Occipital lobe (tissue), 2 donors: ENCODE results near the gene DYRK3. TPM values are rescaled to one million over a fixed set of nuclear protein-coding genes. Genes with fewer than 3 reads are reported as not detected.

Source experiments
- DNase-seq: peaks from one replicate; lab custom pipeline; 2025; lab: John Stamatoyannopoulos, UW
- total RNA-seq: library from RNA; depleted of rRNA; stranded (reverse); fragments of >200 nt; gene quantifications from one replicate; pipeline ENCODE4 v1.2.3, GENCODE V29; 2014

DYRK3 gene
- total RNA-seq, 1 donor from 2014 or later, result 18.2 TPM

GRCh38 chr1:206661161-206661820 lies 26.0 kb downstream of the DYRK3 start:
- no peak for DNase-seq

DNA sequence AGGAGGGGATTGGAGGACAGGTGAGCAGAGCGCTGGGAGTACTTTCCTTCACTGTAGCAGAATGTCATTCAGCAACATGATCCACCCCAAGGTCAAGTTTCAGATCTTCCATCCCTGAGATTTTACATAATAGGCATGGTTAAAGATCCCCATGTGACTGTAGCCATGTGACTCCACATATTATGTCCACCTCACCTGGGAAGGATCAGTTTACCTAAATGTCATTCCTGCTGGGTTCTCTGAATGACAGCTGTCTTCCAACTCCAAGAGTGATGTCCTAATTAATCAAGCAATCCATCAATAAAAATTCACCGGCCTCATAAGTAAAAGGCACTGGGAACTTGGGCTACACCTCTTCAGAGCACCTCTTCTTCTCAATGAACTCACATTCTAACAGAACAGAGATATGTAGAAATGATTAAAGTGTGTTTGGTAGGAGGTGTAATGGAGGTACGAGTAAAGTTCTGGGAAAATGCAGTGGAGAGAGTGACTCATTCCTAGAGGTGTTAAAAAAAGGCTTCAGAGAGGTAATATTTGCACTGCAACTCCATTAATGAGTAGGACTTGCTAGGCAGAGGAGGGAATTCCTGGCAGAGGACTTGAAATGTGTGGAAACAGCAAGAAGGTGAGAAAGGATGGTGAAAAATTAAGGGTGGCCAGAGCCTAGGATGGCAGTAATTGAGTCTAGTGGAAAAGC lies 27.2 kb downstream of the DYRK3 start:
- DNase-seq, result no peak

- DNase-seq, result no peak
Observed at GRCh38 chr1:206663362-206663761, 28.0 kb downstream of the DYRK3 start.

GRCh38 chr1:206663832-206664652 lies 28.7 kb downstream of the DYRK3 start:
- DNase-seq, result no peak

GRCh38 chr1:206664740-206665139 lies 29.4 kb downstream of the DYRK3 start:
- no peak for DNase-seq

GRCh38 chr1:206666031-206666561 lies 30.8 kb downstream of the DYRK3 start:
- no peak for DNase-seq

DNA sequence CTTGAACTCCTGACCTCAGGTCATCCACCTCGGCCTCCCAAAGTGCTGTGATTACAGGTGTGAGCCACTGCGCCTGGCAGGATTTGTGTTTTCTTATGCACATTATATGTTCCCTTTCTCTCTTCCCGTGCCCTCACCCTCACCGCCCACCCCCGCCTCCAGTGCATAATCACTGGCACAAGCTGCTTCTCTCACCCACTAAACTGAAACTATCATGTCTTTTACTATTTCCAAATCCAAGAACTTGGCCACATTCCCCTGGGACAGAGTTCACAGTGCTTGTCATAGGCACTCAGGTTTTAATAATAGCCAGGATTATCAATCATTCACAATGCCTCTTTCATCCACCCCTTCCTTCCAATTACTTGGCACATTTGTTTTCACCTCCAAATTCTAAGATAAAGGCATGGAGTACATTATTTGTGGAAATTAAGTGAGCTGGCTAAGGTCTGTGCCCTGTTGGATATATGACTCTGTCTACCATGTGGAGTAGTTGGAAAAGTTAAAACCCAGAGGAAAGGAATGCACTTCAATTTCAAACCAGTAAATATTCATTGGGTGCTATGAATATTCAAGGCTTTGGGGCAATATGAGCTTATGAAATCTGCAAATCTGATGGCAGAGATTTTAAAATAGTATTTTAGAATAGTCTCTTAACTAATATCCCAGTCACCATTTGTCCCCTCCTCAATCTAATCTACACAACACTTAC lies 31.8 kb downstream of the DYRK3 start:
- DNase-seq, result no peak

DNA sequence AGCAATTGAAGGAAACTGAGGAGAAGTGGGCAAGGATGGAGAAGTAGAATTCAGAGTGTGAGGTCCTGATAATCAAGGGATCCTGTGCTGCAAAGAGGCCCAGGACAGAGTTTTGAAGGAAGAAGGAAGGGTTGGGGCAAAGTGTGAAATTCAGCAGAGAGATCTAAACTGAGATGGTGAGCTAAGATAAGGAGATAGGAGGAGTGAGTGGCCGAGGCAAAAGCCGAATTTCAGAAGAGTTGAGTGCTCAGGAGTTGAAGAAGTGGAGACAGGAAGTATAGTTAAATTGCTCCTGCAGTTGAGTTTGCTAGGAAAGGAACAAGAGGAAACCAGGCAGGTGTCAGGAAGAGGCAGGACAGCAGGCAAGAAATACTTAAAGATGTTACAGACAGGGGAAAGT lies 33.0 kb downstream of the DYRK3 start:
- no peak for DNase-seq

- DNase-seq, result no peak
Observed at GRCh38 chr1:206668874-206669410, 33.6 kb downstream of the DYRK3 start.

DNA sequence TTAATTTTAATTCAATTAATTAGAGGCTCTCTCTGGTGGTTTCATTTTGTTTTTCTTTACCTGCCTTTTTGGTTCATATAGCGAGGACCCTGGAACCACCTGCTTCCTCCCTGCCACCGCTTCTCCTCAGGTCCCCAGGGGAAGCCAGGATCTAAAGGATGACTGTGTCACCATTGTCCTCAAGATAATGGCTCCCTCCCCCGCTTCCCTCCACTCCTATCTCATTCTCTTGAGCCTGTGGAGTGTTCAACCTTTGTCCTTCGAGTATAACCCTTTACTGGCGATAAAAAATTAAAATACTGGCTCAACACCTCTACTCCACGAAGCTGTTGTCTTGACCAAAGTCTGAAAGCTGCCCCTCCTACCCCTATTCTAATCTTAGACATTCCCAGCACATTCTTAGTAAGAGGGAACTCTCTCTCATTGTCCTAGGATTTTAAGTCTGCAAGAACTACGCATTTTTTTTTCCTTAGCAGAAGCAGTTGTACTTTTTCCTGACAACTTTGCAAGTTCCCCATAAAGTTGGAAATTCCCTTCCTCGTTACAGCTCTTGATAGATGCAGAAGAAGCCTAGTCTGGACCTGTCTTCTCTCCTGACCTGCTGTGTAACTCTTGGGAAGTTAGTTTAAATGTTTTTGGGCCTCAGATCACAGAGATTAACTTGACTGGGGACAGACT lies 36.8 kb downstream of the DYRK3 start:
- DNase-seq, result no peak

GRCh38 chr1:206672844-206673758 lies 37.8 kb downstream of the DYRK3 start:
- DNase-seq, result no peak

GRCh38 chr1:206674236-206674635 lies 38.9 kb downstream of the DYRK3 start:
- DNase-seq, result no peak

DNA sequence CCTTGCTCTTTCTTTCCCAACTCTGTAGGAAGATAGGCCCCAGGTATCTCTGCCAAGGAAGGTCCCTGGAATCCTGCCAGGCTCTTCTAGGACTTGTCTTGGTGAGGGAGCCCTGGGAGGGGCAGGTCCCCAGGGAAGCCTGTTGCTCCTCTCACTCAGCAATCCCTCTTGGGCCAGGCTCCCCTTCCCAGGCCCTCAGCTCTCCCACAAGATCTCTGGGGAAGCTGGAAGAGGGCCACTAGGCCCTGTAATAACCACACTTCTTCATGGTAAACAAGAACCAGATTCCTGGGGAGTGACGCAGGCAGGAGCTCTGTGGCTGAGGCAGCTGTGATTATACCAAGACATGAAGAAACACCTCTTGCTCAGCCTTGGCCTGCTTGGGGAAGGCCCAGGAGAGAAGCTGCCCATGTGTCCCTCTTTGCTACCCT lies 39.4 kb downstream of the DYRK3 start:
- no peak for DNase-seq

GRCh38 chr1:206676499-206676898 lies 41.2 kb downstream of the DYRK3 start:
- DNase-seq, result no peak

- no peak for DNase-seq
Observed at GRCh38 chr1:206678490-206678889, 43.2 kb downstream of the DYRK3 start.

DNA sequence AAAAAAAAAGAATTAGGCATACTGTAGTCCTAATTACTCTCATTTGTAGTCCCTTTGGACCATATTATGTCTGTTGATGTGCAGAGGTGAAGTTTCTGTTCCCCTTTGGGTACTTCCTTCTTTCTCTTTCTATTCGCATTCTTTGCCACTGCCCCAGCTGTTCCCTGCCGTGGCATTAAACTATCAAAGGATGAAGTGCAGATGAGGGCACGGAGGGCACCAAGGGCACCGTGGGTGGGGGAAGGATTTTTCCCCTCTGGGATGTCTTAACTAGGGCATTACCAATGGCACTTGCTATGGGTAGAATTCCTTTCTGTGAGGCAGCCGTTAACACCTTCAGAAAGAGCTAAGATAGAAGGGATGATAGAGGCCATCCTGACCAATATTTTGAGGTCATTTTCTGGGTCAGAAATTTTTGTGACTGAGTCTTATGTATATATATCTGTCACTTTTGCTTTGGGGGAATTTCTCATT lies 44.4 kb downstream of the DYRK3 start:
- no peak for DNase-seq

GRCh38 chr1:206680279-206680678 lies 44.9 kb downstream of the DYRK3 start:
- DNase-seq, result no peak

DNA sequence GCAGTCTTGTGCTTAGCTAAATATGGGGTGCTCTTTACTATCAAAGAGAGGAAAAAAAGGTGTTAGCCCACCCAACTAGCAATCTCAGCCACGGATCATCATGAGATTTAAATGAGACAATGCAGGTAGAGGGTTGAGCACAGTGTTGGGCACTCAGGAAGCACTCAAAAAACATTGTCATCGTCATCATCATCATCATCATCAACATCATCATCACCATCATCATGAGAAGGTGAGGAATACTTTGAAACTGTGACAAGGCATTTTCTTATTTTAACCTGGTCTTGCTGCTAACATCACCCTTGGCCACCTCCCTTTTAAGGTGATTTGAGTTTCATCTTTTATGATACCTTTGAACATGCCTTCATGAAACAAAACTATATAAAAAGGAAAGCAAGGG lies 46.0 kb downstream of the DYRK3 start:
- no peak for DNase-seq

DNA sequence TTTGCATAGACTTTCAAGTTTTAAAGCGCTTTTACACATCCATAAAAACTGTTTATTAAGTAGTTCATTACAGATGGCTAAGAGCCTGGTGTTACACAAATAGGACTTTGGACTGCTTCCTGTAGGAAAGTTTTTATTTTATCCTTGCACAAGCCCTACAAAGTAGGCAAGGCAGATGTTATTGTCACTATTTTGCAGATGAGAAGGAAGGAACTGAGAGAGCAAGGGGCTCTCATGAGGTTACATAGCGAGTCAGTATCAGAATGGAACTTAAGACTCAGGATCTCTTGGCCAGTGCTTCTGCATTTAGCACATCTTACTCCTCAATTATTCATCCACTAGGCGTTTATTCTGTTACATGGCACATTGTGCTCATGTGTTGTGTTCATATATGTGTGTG lies 46.8 kb downstream of the DYRK3 start:
- no peak for DNase-seq
